Measurements from ENCODE around the gene GPC6.

DNA sequence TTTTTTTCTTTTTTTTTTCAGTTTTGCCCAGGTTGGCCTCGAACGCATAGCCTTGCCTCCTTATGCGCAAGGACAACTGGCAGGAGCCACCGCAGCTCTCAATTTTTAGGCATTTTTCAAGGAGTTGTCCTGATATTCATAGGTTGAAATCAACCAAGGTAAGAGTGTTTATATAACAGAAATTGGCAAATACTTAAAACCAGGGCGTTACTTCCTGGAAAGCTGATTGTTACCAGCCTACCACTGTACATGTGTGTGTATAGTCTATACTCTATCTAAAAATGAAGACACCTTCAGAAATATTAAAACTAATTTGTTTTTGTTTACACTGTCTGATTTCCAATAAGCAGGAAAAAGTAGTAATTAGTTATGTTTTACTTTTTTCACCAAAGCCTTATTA lies 39.2 kb downstream of the GPC6 start:
- TF ChIP-seq POLR2A (IDR thresholded peaks at IDR 0.05) = no peak
- TF ChIP-seq, protein P1, sequence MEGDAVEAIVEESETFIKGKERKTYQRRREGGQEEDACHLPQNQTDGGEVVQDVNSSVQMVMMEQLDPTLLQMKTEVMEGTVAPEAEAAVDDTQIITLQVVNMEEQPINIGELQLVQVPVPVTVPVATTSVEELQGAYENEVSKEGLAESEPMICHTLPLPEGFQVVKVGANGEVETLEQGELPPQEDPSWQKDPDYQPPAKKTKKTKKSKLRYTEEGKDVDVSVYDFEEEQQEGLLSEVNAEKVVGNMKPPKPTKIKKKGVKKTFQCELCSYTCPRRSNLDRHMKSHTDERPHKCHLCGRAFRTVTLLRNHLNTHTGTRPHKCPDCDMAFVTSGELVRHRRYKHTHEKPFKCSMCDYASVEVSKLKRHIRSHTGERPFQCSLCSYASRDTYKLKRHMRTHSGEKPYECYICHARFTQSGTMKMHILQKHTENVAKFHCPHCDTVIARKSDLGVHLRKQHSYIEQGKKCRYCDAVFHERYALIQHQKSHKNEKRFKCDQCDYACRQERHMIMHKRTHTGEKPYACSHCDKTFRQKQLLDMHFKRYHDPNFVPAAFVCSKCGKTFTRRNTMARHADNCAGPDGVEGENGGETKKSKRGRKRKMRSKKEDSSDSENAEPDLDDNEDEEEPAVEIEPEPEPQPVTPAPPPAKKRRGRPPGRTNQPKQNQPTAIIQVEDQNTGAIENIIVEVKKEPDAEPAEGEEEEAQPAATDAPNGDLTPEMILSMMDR (IDR thresholded peaks at IDR 0.05) = no peak
